ENCODE data around the gene SLIT3. TPM values are rescaled to one million over a fixed set of nuclear protein-coding genes. Genes with fewer than 3 reads are reported as not detected.

Gene SLIT3
- total RNA-seq, result 13.2 and 31.9 TPM in 2 replicates

GRCh38 chr5:169300468-169301385, at the start of gene SLIT3:
Gene SLIT3, minus strand, starts transcription at chr5:169301139. Its CDS starts 430 bp downstream, at chr5:169300709.

All from cardiac atrium fibroblast (primary cell).